ENCODE results near the gene NAPG. TPM values are rescaled to one million over a fixed set of nuclear protein-coding genes. Genes with fewer than 3 reads are reported as not detected.

Gene NAPG
- total RNA-seq (2022; extraction: Qiagen RNA extraction; ENCODE audit: low read depth): 8.4 to 12.2 TPM (median 11.2 TPM) in 5 replicates

DNA sequence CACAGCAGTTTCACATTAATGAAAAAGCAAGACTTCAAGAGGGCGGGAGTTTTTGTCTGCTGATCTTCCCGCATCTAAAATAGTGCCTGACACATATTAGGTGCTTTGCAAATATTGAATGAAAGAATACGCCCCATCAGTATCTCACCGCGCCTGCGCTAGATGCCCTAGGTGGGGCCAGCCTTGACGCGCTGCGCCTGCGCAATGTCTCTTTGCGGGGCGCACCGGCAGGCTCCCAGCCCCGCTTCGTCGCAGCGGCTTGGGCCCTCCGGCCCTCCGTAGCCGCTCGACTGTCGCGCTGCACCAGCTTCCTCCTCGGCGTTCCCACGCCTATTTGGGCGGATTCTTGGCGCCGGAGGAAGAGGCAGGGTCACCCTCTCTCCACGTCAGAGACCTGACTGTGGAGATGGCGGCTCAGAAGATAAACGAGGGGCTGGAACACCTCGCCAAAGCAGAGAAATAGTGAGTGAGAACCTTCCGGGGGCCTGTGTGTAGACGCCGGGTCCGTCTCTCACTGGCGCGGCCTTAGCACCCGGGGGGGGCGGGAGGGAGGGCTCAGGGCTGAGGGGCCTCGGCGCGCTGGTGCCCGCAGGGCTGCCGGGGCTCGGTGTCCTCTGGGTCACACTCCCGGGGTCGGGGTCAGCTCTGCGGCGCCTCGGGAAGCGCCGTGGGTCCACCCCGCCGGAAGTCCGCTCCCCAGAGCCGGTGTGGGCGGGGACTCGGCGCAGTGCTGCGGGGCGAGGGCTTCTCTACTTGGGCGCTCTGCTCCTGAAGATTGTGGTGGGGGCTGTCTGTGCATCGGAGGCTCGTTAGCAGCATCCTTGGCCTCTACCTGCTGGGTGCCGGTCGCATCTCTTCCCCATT, at the start of gene NAPG:
Gene NAPG, plus strand, starts transcription at position 331 of the 864 bp plus-strand sequence. Its CDS starts 76 bp downstream, at position 407.

Other genes with a start within 250 kb of the NAPG start
- not detected in 5 replicates for gene APCDD1, start 71.4 kb upstream of the NAPG start, total RNA-seq (2022; extraction: Qiagen RNA extraction; ENCODE audit: low read depth)

All from A549 treated with GW870086 at 1 μM for 4 hours (cell line).